ENCODE results near the gene CHD5.

DNA sequence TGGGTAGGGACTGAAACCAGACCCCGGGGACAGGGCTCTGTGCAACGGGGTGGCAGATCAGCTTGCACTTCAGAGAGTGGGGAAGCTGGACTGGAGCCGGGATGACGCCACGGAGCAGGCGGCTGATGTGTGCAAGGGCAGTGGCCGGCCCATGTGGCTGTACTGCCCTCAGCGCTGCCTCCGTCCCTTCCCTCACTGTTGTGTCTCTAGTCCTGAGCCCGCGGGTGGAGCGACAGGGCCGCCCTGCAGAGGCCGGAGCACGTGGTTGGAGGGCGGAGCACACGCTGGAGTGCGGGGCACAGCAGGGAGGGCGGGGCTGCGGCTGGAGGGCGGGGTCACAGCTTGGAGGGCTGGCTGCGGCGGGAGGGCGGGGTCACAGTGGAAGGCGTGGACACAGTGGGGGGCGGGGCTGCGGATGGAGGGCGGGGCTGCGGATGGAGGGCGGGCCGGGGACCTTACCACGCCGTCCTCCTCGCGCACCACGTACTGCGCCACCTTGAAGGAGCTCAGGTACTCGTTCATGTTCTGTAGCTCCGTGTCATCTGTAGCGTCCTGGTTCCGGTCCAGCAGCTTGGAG lies 52.4 kb downstream of the CHD5 start:
- TF ChIP-seq, protein P1, sequence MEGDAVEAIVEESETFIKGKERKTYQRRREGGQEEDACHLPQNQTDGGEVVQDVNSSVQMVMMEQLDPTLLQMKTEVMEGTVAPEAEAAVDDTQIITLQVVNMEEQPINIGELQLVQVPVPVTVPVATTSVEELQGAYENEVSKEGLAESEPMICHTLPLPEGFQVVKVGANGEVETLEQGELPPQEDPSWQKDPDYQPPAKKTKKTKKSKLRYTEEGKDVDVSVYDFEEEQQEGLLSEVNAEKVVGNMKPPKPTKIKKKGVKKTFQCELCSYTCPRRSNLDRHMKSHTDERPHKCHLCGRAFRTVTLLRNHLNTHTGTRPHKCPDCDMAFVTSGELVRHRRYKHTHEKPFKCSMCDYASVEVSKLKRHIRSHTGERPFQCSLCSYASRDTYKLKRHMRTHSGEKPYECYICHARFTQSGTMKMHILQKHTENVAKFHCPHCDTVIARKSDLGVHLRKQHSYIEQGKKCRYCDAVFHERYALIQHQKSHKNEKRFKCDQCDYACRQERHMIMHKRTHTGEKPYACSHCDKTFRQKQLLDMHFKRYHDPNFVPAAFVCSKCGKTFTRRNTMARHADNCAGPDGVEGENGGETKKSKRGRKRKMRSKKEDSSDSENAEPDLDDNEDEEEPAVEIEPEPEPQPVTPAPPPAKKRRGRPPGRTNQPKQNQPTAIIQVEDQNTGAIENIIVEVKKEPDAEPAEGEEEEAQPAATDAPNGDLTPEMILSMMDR (IDR thresholded peaks at IDR 0.05): no peak
- TF ChIP-seq EP300 (IDR thresholded peaks at IDR 0.05): no peak
- TF ChIP-seq POLR2A (IDR thresholded peaks at IDR 0.05): no peak

All from tibial nerve (tissue), 4 donors.